Caco-2 (cell line): Measurements from ENCODE around the gene ATXN7L1. TPM values are rescaled to one million over a fixed set of nuclear protein-coding genes. Genes with fewer than 3 reads are reported as not detected.

Source experiments
- BruUV-seq: library from RNA; stranded (reverse); fragments of 400-500 nt; replicated peaks from 2 replicates; lab custom pipeline; 2021; lab: Mats Ljungman, UMichigan
- CTCF ChIA-PET: fragments of 300-600 bp; sonication (Branson Sonifier 250); formaldehyde crosslinking; loops from one replicate; lab custom pipeline; 2022; ENCODE audit warnings: antibody characterized with exemption; lab: Charles Lee
- POLR2A ChIA-PET: fragments of 300-600 bp; sonication (Branson Sonifier 250); formaldehyde crosslinking; loops from one replicate; lab custom pipeline; 2022; ENCODE audit warnings: antibody characterized with exemption; lab: Charles Lee
- DNase-seq, 2 experiments: peaks; one replicate each; pipeline versions ENCODE4 v3.0.0 to v3.0.0-alpha.2; 2020 to 2022
- H3K27me3 ChIP-seq: replicated peaks from 2 replicates; pipeline ENCODE4 v1.6.0; 2011; ENCODE audit warnings: low read length; ENCODE audit not compliant: control insufficient read depth, insufficient read depth
- H3K36me3 ChIP-seq: 2 replicates; pipeline ENCODE4 v1.5.1; 2011; ENCODE audit warnings: low read length; ENCODE audit not compliant: control insufficient read depth, insufficient read depth
- H3K4me1 ChIP-seq: fragments of 250-450 bp; sonication (Bioruptor Pico); 2 replicates; pipeline ENCODE4 v1.5.1; 2020; ENCODE audit warnings: mild to moderate bottlenecking
- H3K4me3 ChIP-seq: 2 replicates; pipeline ENCODE4 v1.5.1; 2011; ENCODE audit warnings: low read depth, mild to moderate bottlenecking, control low read depth, low read length
- H3K9me3 ChIP-seq: fragments of 250-450 bp; sonication (Bioruptor Pico); 2 replicates; pipeline ENCODE4 v1.5.1; 2020; ENCODE audit warnings: mild to moderate bottlenecking, moderate library complexity
- H3K27ac Mint-ChIP-seq: one replicate; pipeline ENCODE4 v1.8.0; 2022; ENCODE audit warnings: mixed read lengths; ENCODE audit not compliant: unreplicated experiment
- H3K27me3 Mint-ChIP-seq: one replicate; pipeline ENCODE4 v1.8.0; 2022; ENCODE audit warnings: mixed read lengths; ENCODE audit not compliant: insufficient read depth, unreplicated experiment
- H3K36me3 Mint-ChIP-seq: one replicate; pipeline ENCODE4 v1.8.0; 2022; ENCODE audit warnings: mild to moderate bottlenecking, mixed read lengths; ENCODE audit not compliant: insufficient read depth, unreplicated experiment
- H3K4me1 Mint-ChIP-seq: one replicate; pipeline ENCODE4 v1.8.0; 2022; ENCODE audit warnings: low read depth, mixed read lengths; ENCODE audit not compliant: unreplicated experiment
- H3K4me3 Mint-ChIP-seq: one replicate; pipeline ENCODE4 v1.8.0; 2022; ENCODE audit warnings: mild to moderate bottlenecking, moderate library complexity, mixed read lengths; ENCODE audit not compliant: unreplicated experiment
- H3K9me3 Mint-ChIP-seq: one replicate; pipeline ENCODE4 v1.8.0; 2022; ENCODE audit warnings: mixed read lengths; ENCODE audit not compliant: unreplicated experiment
- CTCF ChIP-seq, 2 experiments: fragments of 200-600 bp in 1 of 2; IDR thresholded peaks; 1 replicate in 1 of 2; 2 replicates in 1 of 2; pipeline versions ENCODE4 v1.5.1 to v1.8.0; 2011 to 2022; ENCODE audit warnings: antibody characterized with exemption in 1 of 2, control low read depth in 1 of 2, inconsistent platforms in 1 of 2, low read depth in 1 of 2, low read length in 1 of 2, mild to moderate bottlenecking in 1 of 2, moderate library complexity in 1 of 2; ENCODE audit not compliant: insufficient read depth in 1 of 2, severe bottlenecking in 1 of 2, unreplicated experiment in 1 of 2
- intact Hi-C: fragments of 100-400 bp; cut with micrococcal nuclease; formaldehyde crosslinking; loops from one replicate; pipeline ENCODE4 v1.10.0; 2022; ENCODE audit not compliant: unreplicated experiment
- total RNA-seq: library from RNA; stranded (reverse); gene quantifications from 2 replicates; pipeline ENCODE4 v1.2.3, GENCODE V29; 2022

The ATXN7L1 gene
- total RNA-seq, 1 experiment from 2014 or later, result 14.1 TPM

GRCh38 chr7:105581066-105581811 is 295.2 kb downstream of the ATXN7L1 start, which contains the start of gene EFCAB10:
Gene EFCAB10, minus strand, starts transcription at chr7:105581493. Its CDS starts 30 bp downstream, at chr7:105581463.
- Histone ChIP-seq H3K4me3 (peak within 1 kb of the TSS; percentile 38), H3K4me1 (no peaks in the 10 kb centered on the region), H3K27me3 (no peaks in the 10 kb centered on the region), H3K9me3 (peaks cover 7% of the 10 kb centered on the region; the same call in 1 of the 2 replicates), H3K36me3 (no peaks in the 10 kb centered on the region)
- H3K27me3 Mint-ChIP-seq, result no peaks in the 10 kb centered on the region
- peaks cover 5% of the 10 kb centered on the region for H3K36me3 Mint-ChIP-seq
- BruUV-seq, result no TSS peak
- POLR2A ChIA-PET, result interaction anchor here (1.3 kb wide), 1 partner anchor 50 kb away, joined by 6 read pairs; the partner anchor contains the start of gene RINT1
- H3K9me3 Mint-ChIP-seq, result peaks cover 20% of the 10 kb centered on the region
- TF ChIP-seq CTCF (IDR thresholded peaks at IDR 0.05; ENCODE audit: insufficient read depth in 1 of 2, low read depth in 1 of 2, low read length in 1 of 2, severe bottlenecking in 1 of 2, unreplicated experiment in 1 of 2), result no peak
- H3K27ac Mint-ChIP-seq, result peak within 1 kb of the TSS; percentile 69
- no peaks in the 10 kb centered on the region for H3K4me1 Mint-ChIP-seq
- DNase-seq, result peak; percentile 85 to 86
- intact Hi-C loops, result no loop called here
- peak within 1 kb of the TSS; percentile 79 for H3K4me3 Mint-ChIP-seq
- CTCF ChIA-PET, result interaction anchor here (1.0 kb wide), 1 partner anchor 11 kb away, joined by 3 read pairs; no protein-coding TSS in a partner anchor

- Mint-ChIP-seq H3K4me1 (no peaks in the 10 kb centered on the region), H3K27me3 (no peaks in the 10 kb centered on the region), H3K9me3 (peaks cover 20% of the 10 kb centered on the region), H3K27ac (no peak overlapping the region), H3K36me3 (peaks cover 5% of the 10 kb centered on the region), H3K4me3 (no peak overlapping the region)
- BruUV-seq, result no TSS peak
- no peak overlapping the region for H3K4me3 ChIP-seq
- peaks cover 7% of the 10 kb centered on the region; the same call in 1 of the 2 replicates for H3K9me3 ChIP-seq
- ChIA-PET POLR2A (no interaction called here), CTCF (interaction anchor here (0.8 kb wide), 1 partner anchor 48 kb away, joined by 3 read pairs; the partner anchor contains the start of gene RINT1)
- no peak for TF ChIP-seq CTCF (IDR thresholded peaks at IDR 0.05; ENCODE audit: insufficient read depth in 1 of 2, low read depth in 1 of 2, low read length in 1 of 2, severe bottlenecking in 1 of 2, unreplicated experiment in 1 of 2)
- intact Hi-C loops, result no loop called here
- H3K4me1 ChIP-seq, result no peaks in the 10 kb centered on the region
- H3K27me3 ChIP-seq, result no peaks in the 10 kb centered on the region
- no peaks in the 10 kb centered on the region for H3K36me3 ChIP-seq
- DNase-seq, result no peak
Measured at GRCh38 chr7:105580022-105580740, 296.2 kb downstream of the ATXN7L1 start.

GRCh38 chr7:105578496-105578895 is 297.9 kb downstream of the ATXN7L1 start:
- CTCF ChIA-PET, result no interaction called here
- H3K36me3 ChIP-seq, result no peaks in the 10 kb centered on the region
- BruUV-seq, result no TSS peak

More at GRCh38 chr7:105578496-105578895, 297.9 kb downstream of the ATXN7L1 start:
- no peaks in the 10 kb centered on the region for H3K4me1 ChIP-seq
- H3K4me3 ChIP-seq, result no peak overlapping the region
- Mint-ChIP-seq H3K4me3 (no peak overlapping the region), H3K9me3 (peaks cover 10% of the 10 kb centered on the region), H3K27me3 (no peaks in the 10 kb centered on the region), H3K27ac (no peak overlapping the region), H3K4me1 (no peaks in the 10 kb centered on the region), H3K36me3 (peaks cover 5% of the 10 kb centered on the region)
- POLR2A ChIA-PET, result no interaction called here
- no peak for DNase-seq
- intact Hi-C loops, result no loop called here
- no peak for TF ChIP-seq CTCF (IDR thresholded peaks at IDR 0.05; ENCODE audit: insufficient read depth in 1 of 2, low read depth in 1 of 2, low read length in 1 of 2, severe bottlenecking in 1 of 2, unreplicated experiment in 1 of 2)
- 0 out of 2 replicates have a peak, but pooled peaks cover under 1% of the 10 kb centered on the region for H3K9me3 ChIP-seq
- H3K27me3 ChIP-seq, result no peaks in the 10 kb centered on the region
